Smooth muscle cell (in vitro differentiated cells): ENCODE results near the gene LRRC51. TPM values are rescaled to one million over a fixed set of nuclear protein-coding genes. Genes with fewer than 3 reads are reported as not detected.

Experiments used
- DNase-seq: peaks from one replicate; lab custom pipeline; 2025; ENCODE audit not compliant: unreplicated experiment; lab: John Stamatoyannopoulos, UW
- H2AFZ ChIP-seq: fragments of 200-600 bp; sonication (generic); 2 replicates; pipeline ENCODE4 v1.6.0; 2016; ENCODE audit warnings: antibody characterized with exemption, low read depth, mild to moderate bottlenecking
- H3F3A ChIP-seq: fragments of 200-600 bp; sonication (generic); 2 replicates; pipeline ENCODE4 v1.6.0; 2017; ENCODE audit warnings: antibody characterized with exemption, low read depth
- H3K27ac ChIP-seq: fragments of 200-600 bp; sonication (generic); 2 replicates; pipeline ENCODE4 v1.5.1; 2016; ENCODE audit warnings: low read depth, mild to moderate bottlenecking
- H3K27me3 ChIP-seq: fragments of 200-600 bp; sonication (generic); 2 replicates; pipeline ENCODE4 v1.6.1; 2016; ENCODE audit warnings: low read depth, mild to moderate bottlenecking
- H3K36me3 ChIP-seq: fragments of 200-600 bp; sonication (generic); 2 replicates; pipeline ENCODE4 v1.5.1; 2016; ENCODE audit warnings: low read depth
- H3K4me1 ChIP-seq: fragments of 200-600 bp; sonication (generic); 2 replicates; pipeline ENCODE4 v1.5.1; 2016; ENCODE audit warnings: low read depth
- H3K4me2 ChIP-seq: fragments of 200-600 bp; sonication (generic); 2 replicates; pipeline ENCODE4 v1.6.0; 2016; ENCODE audit warnings: mild to moderate bottlenecking
- H3K4me3 ChIP-seq: fragments of 200-600 bp; sonication (generic); 2 replicates; pipeline ENCODE4 v1.5.1; 2016; ENCODE audit warnings: mild to moderate bottlenecking
- H3K79me2 ChIP-seq: fragments of 200-600 bp; sonication (generic); 2 replicates; pipeline ENCODE4 v1.6.0; 2016; ENCODE audit warnings: low read depth, mild to moderate bottlenecking
- H3K9ac ChIP-seq: fragments of 200-600 bp; sonication (generic); 2 replicates; pipeline ENCODE4 v1.6.0; 2016; ENCODE audit warnings: low read depth
- H3K9me3 ChIP-seq: fragments of 200-600 bp; sonication (generic); replicated peaks from 2 replicates; pipeline ENCODE4 v1.5.1; 2016; ENCODE audit warnings: low read depth
- H4K20me1 ChIP-seq: fragments of 200-600 bp; sonication (generic); 2 replicates; pipeline ENCODE4 v1.6.0; 2016; ENCODE audit warnings: low read depth
- WGBS: methylation state at CpG from one replicate; pipeline ENCODE4 v1.1.7; 2016; ENCODE audit warnings: low lambda C conversion rate; 5-methylcytosine and 5-hydroxymethylcytosine counted together
- polyA plus RNA-seq: library from polyadenylated mRNA; unstranded; fragments of >200 nt; fragmentation: Nextera tagmentation; extraction: Ambion mirVana; gene quantifications from 2 replicates; pipeline ENCODE4 v1.2.1, GENCODE V29; 2016
- total RNA-seq: library from RNA; depleted of rRNA; stranded (reverse); fragments of >200 nt; gene quantifications from 2 replicates; pipeline ENCODE4 v1.2.3, GENCODE V29; 2014
- TF ChIP-seq, protein P1 (sequence below): fragments of 200-600 bp; sonication (generic); IDR thresholded peaks from 2 replicates; pipeline ENCODE4 v1.5.1; 2017; ENCODE audit warnings: borderline replicate concordance, mild to moderate bottlenecking, antibody characterized with exemption; ENCODE audit not compliant: insufficient read depth, poor library complexity, severe bottlenecking

The LRRC51 gene
- total and polyA plus RNA-seq, 2 experiments from 2014 or later, result 1.1 to 6.1 TPM

DNA sequence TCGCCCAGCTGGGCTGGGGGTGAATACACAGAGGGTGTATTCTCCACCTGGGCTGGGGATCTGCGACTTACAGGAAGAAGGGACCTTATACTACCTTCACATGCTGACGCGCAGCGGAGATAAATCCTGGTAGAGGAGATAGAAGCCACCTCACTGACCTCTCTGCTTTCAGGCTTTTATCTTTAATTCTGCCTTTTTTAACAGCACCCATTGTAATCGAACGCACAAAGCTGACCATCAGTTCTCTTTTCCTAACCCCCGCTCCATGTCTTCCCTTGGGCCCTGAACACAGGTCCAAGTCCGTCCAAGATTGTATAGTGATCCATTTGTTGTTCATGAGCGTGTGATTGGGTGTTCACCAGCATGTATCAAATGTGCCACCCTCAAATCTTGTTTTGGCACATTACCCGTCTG lies 23.1 kb downstream of the LRRC51 start:
- WGBS, result 92% methylated on average over 11 of the region's 11 CpGs
- Histone ChIP-seq H3K9me3 (no peaks in the 10 kb centered on the region), H3K9ac (no peak overlapping the region), H2AFZ (no peak overlapping the region), H3K79me2 (peaks cover 37% of the 10 kb centered on the region), H3K4me3 (peak overlapping the region; percentile 84), H3K4me2 (peak overlapping the region; percentile 80), H3F3A (no peaks in the 10 kb centered on the region), H4K20me1 (no peaks in the 10 kb centered on the region), H3K27ac (peak overlapping the region; percentile 52), H3K4me1 (peaks cover 8% of the 10 kb centered on the region), H3K36me3 (no peaks in the 10 kb centered on the region), H3K27me3 (no peaks in the 10 kb centered on the region)
- DNase-seq, result no peak
- TF ChIP-seq, protein P1, sequence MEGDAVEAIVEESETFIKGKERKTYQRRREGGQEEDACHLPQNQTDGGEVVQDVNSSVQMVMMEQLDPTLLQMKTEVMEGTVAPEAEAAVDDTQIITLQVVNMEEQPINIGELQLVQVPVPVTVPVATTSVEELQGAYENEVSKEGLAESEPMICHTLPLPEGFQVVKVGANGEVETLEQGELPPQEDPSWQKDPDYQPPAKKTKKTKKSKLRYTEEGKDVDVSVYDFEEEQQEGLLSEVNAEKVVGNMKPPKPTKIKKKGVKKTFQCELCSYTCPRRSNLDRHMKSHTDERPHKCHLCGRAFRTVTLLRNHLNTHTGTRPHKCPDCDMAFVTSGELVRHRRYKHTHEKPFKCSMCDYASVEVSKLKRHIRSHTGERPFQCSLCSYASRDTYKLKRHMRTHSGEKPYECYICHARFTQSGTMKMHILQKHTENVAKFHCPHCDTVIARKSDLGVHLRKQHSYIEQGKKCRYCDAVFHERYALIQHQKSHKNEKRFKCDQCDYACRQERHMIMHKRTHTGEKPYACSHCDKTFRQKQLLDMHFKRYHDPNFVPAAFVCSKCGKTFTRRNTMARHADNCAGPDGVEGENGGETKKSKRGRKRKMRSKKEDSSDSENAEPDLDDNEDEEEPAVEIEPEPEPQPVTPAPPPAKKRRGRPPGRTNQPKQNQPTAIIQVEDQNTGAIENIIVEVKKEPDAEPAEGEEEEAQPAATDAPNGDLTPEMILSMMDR, result no peak

DNA sequence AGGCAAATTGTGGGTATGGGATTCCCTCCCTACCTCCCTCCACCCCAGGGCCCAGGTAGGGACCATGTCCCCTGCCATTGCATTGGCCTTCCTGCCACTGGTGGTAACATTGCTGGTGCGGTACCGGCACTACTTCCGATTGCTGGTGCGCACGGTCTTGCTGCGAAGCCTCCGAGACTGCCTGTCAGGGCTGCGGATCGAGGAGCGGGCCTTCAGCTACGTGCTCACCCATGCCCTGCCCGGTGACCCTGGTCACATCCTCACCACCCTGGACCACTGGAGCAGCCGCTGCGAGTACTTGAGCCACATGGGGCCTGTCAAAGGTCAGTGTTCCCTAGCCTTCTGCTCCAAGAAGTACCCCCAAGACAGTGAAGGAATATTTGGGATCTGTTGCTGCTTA lies 25.2 kb downstream of the LRRC51 start, which contains the start of gene TOMT:
TOMT (plus strand) TSS at position 37 of the 400 bp plus-strand sequence; CDS start at position 65, 28 bp downstream.
- Histone ChIP-seq H3K4me1 (peaks cover 8% of the 10 kb centered on the region), H4K20me1 (no peaks in the 10 kb centered on the region), H3K4me3 (no peak within 1 kb of the TSS), H3K36me3 (no peaks in the 10 kb centered on the region), H3K79me2 (peaks cover 21% of the 10 kb centered on the region), H3F3A (no peaks in the 10 kb centered on the region), H3K4me2 (no peak within 1 kb of the TSS), H3K9ac (no peak within 1 kb of the TSS), H3K9me3 (no peaks in the 10 kb centered on the region), H3K27me3 (no peaks in the 10 kb centered on the region), H3K27ac (no peak within 1 kb of the TSS), H2AFZ (no peak within 1 kb of the TSS)
- TF ChIP-seq, protein P1, result no peak
- DNase-seq, result no peak
- WGBS, result 98% methylated on average over 14 of the region's 14 CpGs

DNA sequence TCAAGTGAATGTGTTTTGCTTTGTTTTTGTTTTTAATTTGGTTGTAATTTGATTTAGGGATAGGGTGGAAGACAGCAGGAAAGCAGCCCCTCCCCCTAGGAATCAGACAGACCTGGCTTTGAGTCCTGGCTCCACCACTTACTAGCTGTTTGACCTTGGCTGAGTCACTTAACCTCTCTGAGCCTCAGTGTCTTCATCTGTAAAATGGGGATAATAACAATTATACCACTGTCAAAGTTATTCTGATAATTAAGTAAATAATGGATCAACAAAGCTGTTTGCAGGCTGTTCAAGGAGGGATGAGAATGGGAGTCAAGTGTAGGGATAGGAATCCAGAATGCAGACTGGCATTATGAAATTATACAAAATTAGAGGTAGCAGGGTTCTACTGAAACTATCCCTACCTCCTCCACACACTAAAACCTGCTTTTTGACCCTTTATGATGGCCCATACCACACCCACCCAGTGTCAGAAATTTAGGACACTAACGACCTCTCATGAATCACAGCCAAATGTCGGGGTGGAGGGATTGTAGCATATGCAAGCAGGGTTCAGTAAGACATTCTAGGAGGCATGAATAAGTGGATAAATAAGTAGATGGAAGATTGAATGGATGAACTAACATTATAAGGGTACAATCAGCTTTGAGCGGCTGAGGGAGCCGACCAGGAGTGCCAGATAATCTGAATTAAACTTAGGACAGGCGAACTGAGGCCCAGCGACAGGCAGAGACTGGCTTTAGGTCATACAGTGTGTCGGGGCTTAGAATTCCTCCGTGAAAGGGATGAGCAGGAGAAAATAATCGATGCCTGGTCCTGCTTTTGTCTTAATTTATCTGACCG lies 30.9 kb downstream of the LRRC51 start:
- TF ChIP-seq, protein P1, result no peak
- peak overlapping the region; percentile 23 for H2AFZ ChIP-seq
- no peaks in the 10 kb centered on the region for H3K79me2 ChIP-seq
- no peaks in the 10 kb centered on the region for H3K9me3 ChIP-seq
- H3K4me3 ChIP-seq, result peak overlapping the region; percentile 52
- H3K27ac ChIP-seq, result peak overlapping the region; percentile 93
- no peak for DNase-seq
- peak overlapping the region; percentile 80 for H3K4me2 ChIP-seq
- no peaks in the 10 kb centered on the region for H3K27me3 ChIP-seq
- H3K36me3 ChIP-seq, result no peaks in the 10 kb centered on the region
- no peaks in the 10 kb centered on the region for H3K4me1 ChIP-seq
- 8% methylated on average over 10 of the region's 10 CpGs for WGBS
- peak overlapping the region; percentile 88 for H3K9ac ChIP-seq
- H3F3A ChIP-seq, result peaks cover 10% of the 10 kb centered on the region
- no peaks in the 10 kb centered on the region for H4K20me1 ChIP-seq
